GM12874 (cell line): ENCODE data around the gene ENAH.

Experiments used
- TF ChIP-seq, protein P1 (sequence below): IDR thresholded peaks from 2 replicates; pipeline ENCODE4 v1.5.1; 2011; ENCODE audit warnings: low read depth, mild to moderate bottlenecking, control low read depth, low read length, moderate library complexity; ENCODE audit not compliant: insufficient read depth

The ENAH gene

DNA sequence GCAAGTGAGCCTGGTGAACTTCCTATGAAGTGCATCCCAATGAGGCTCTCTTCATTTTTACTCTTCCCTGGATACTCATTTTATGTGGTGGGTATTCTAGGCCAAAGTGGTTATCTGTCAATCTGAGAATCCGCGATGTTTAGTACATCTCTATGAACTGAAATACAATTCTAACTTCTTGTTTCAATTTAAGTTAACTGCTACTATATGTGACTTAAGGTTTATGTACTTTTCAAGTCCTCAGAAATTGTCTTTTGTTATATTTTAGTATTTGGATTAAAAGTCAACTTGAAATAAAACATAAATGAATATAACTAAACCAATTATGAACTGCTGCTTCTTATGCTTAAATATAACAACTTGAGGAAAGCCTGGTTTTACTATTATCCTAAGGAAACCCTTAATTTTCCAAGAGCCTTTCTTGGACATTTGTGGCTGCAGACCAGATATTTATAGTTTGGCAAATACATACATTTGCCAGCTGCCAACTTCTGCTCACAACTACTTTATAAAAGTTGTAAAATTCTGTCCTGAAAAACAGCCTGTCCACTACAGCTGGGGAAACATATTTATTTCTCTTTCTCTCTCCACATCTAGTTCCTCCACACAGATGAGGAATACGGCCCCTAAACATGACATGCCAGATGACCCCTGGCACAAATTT lies 60.4 kb downstream of the ENAH start:
- TF ChIP-seq, protein P1, sequence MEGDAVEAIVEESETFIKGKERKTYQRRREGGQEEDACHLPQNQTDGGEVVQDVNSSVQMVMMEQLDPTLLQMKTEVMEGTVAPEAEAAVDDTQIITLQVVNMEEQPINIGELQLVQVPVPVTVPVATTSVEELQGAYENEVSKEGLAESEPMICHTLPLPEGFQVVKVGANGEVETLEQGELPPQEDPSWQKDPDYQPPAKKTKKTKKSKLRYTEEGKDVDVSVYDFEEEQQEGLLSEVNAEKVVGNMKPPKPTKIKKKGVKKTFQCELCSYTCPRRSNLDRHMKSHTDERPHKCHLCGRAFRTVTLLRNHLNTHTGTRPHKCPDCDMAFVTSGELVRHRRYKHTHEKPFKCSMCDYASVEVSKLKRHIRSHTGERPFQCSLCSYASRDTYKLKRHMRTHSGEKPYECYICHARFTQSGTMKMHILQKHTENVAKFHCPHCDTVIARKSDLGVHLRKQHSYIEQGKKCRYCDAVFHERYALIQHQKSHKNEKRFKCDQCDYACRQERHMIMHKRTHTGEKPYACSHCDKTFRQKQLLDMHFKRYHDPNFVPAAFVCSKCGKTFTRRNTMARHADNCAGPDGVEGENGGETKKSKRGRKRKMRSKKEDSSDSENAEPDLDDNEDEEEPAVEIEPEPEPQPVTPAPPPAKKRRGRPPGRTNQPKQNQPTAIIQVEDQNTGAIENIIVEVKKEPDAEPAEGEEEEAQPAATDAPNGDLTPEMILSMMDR, result no peak

DNA sequence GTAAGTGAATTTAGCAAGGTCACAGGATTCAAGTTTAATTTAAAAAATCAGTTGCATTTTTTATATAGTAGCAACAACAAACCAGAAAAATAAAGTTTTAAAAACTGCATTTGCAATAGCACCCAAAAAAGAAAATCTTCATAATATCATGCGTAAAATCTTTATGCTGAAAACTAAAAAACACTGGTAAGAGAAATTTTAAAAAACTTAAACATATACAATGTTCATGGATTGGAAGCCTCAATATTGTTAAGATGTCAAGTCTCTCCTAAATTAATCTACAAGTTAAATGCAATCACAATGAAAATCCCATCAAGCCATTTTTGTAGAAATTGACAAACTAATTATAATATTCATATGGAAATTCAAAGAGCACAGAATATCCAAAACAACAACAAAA lies 65.6 kb downstream of the ENAH start:
- TF ChIP-seq, protein P1, result no peak

DNA sequence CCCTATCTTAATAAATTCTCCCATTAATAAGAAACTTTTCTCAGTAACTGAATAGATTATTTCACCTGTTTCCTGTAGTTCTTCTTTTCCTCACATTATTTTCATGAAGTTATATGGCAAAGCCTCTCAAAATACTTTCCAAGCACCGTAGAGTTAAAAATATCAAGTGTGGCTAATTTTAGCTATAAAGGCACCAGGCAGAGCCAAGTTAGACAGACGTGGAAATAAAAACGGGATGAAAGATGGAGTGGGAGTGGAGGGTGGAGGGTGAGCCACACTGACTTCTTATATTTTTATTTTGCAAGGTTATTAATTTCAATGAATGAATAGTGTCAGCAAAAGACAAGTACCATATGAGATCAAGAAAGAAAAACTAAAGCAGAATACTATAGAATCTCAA lies 71.7 kb downstream of the ENAH start:
- TF ChIP-seq, protein P1, result no peak

DNA sequence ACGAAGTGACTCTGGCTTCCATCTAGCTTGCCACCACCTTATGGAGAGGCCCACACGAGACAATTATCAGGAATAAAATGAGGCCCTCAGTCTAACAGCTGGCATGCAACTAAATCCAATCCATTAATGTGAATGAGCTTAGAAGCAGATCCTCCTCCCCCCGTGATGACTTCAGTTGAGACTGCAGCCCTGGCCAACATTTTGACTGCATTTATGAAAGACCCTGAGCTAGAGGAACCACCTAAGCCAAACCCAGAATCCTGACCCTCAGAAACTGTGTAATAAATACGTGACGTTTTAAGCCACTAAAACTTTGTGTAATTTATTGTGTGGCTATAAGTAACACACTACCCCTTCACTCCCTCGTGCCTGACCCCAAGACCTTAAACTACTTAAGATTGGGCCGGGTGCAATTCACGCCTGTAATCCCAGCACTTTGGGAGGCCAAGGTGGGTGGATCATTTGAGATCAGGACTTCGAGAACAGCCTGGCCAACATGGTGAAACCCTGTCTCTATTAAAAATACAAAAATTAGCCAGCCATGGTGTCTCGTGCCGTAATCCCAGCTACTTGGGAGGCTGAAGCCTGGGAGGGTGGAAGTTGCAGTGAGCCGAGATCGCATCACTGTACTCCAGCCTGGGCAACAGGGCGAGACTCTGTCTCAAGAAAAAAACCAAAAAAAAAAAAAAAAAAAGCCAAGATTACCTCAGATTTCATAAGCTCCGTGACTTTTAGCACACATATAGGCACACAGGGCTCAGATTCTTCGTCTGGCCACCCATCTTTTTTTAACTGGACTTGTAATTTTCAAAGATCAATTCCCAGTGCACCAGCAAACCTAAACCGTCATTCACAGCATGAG lies 72.5 kb downstream of the ENAH start:
- TF ChIP-seq, protein P1, result no peak

DNA sequence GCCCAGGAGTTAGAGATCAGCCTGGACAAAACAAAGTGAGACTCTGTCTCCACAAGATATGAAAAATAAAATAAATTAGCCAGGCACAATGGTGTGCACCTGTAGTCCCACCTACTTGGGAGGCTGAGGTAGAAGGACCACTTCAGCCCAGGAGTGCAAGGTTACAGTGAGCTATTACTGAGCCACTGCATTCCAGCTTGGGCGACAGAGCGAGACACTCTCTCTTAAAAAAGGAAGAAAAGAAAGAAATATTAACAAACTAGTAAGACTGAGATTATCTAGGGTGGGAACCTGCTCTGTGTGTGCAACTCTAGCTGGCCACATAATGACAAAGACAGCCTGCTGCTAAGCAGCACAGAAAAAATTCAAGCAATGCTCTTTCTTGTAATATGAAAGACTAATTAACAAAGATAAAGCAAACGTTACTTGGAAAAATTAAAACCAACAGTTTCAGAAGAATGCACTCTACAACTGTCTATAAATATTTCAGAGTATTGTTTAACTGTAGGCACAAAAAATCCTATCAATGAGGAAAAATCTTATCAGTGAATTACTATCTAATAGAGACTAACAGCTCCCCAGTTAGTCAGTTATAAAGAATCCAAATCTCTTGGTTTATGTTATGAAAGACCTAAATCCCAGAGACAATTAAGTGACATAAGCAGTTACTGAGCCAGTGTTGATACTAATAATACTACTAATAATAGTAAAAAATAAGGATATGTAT lies 74.5 kb downstream of the ENAH start:
- TF ChIP-seq, protein P1, result no peak

DNA sequence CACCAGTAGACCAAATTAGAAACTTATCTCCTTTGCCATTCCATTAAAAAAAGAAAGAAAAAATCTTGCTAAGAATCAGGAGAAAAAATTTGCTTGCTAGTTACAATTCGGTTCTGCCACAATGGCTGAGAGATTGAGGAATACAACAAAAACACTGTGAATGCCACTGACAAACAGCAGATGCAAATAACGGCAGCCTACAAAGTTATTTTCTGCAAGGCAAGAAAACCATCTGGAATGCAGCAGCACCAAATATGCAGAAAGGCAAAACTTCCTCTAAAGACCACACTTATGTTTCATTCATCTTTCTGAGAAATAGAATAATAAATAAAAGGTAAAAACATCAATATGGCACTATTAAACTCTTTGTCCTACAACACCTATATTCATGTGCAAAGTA lies 75.7 kb downstream of the ENAH start:
- TF ChIP-seq, protein P1, result no peak

DNA sequence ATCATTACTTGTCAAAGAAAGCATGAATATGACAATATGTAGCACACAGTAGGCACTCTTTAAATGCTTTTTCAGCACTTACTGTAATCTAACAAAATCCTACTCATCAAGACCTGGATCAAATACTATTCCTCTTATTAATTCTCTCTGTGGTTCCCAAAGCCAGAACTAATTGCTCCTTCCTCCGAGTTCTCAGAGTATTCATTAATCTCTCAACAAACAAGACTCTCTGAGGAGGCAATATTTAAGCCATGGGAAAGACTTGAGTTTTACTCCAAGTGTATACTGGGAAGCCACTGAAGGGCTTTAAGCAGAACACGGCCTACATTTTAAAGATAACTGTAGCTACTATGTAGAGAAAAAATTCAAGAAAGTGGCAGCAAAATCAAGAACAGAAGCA lies 79.7 kb downstream of the ENAH start:
- TF ChIP-seq, protein P1, result no peak
